Spleen (tissue), 7 donors: Measurements from ENCODE around the gene KCNMB1.

ENCODE experiments used
- CTCF ChIP-seq, 11 experiments: fragments of 200-600 bp in 7 of 11; fragments of 450-650 bp in 4 of 11; sonication (generic) in 4 of 11; IDR thresholded peaks in 8 of 11; conservative IDR thresholded peaks in 3 of 11; 1 replicate in 7 of 11; 2 replicates in 4 of 11; pipeline versions ENCODE4 v1.4.0 to v1.8.0; 2016 to 2021; ENCODE audit warnings: antibody characterized with exemption in 11 of 11, inconsistent platforms in 4 of 11, mild to moderate bottlenecking in 1 of 11
- POLR2A ChIP-seq, 3 donors: fragments of 450-650 bp; IDR thresholded peaks; one replicate each; pipeline ENCODE4 v1.5.1; 2017; ENCODE audit warnings: antibody characterized with exemption in 3 of 3, mild to moderate bottlenecking in 1 of 3
- donor health status: DM: no; HTN: no; CAD: no; lungs with moderate emphysema.
- donor health status: DM: no; HTN: no; CAD: no.
- donor health status: DM: no; HTN: no; CAD: no.

GRCh38 chr5:170421826-170422225 lies 32.7 kb upstream of the KCNMB1 start:
- no peak for TF ChIP-seq CTCF (IDR thresholded peaks at IDR 0.05 in 8 of 11, conservative IDR thresholded peaks at IDR 0.05 in 3 of 11)
- no peak for TF ChIP-seq POLR2A (IDR thresholded peaks at IDR 0.05)
